Measurements from ENCODE around the gene ZBTB7A.

- no peak for TF ChIP-seq POLR2A (IDR thresholded peaks at IDR 0.05)
- TF ChIP-seq CTCF (IDR thresholded peaks at IDR 0.05), result no peak
These were observed 33.4 kb downstream of the ZBTB7A start for GRCh38 chr19:4033028-4033956.
